Mesendoderm (in vitro differentiated cells): Measurements from ENCODE around the gene SMIM32.

Experiments used
- DNase-seq: peaks from one replicate; pipeline ENCODE4 v3.0.0; 2013
- H2AK5ac ChIP-seq: 2 replicates; pipeline ENCODE4 v1.6.1; 2013; ENCODE audit warnings: low read length, inconsistent platforms
- H2BK120ac ChIP-seq: 2 replicates; pipeline ENCODE4 v1.6.1; 2013; ENCODE audit warnings: low read depth, mild to moderate bottlenecking, low read length, moderate library complexity, mixed read lengths
- H2BK15ac ChIP-seq: replicated peaks from 2 replicates; pipeline ENCODE4 v1.6.1; 2013; ENCODE audit warnings: low read depth, mild to moderate bottlenecking, moderate library complexity
- H2BK5ac ChIP-seq: 2 replicates; pipeline ENCODE4 v1.6.1; 2013; ENCODE audit warnings: low read length, inconsistent platforms
- H3K18ac ChIP-seq: 2 replicates; pipeline ENCODE4 v1.6.1; 2013; ENCODE audit warnings: mild to moderate bottlenecking, low read length, mixed read lengths
- H3K23ac ChIP-seq: one replicate; pipeline ENCODE4 v1.6.1; 2013; ENCODE audit warnings: low read length
- H3K27ac ChIP-seq: 2 replicates; pipeline ENCODE4 v1.5.1; 2013; ENCODE audit warnings: low read depth, mild to moderate bottlenecking, inconsistent platforms, low read length, moderate library complexity
- H3K27me3 ChIP-seq: 2 replicates; pipeline ENCODE4 v1.6.1; 2013; ENCODE audit warnings: low read length, control low read depth, mild to moderate bottlenecking, inconsistent platforms; ENCODE audit not compliant: insufficient read depth, poor library complexity
- H3K36me3 ChIP-seq: 2 replicates; pipeline ENCODE4 v1.6.1; 2013; ENCODE audit warnings: low read length, inconsistent platforms; ENCODE audit not compliant: control insufficient read depth, insufficient read depth
- H3K4ac ChIP-seq: one replicate; pipeline ENCODE4 v1.6.1; 2013; ENCODE audit warnings: low read depth, mild to moderate bottlenecking, low read length, moderate library complexity
- H3K4me1 ChIP-seq: 2 replicates; pipeline ENCODE4 v1.6.1; 2013; ENCODE audit warnings: low read depth, low read length, inconsistent platforms; ENCODE audit not compliant: control insufficient read depth
- H3K4me2 ChIP-seq: 2 replicates; pipeline ENCODE4 v1.6.1; 2013; ENCODE audit warnings: low read length
- H3K4me3 ChIP-seq: 2 replicates; pipeline ENCODE4 v1.5.1; 2013; ENCODE audit warnings: mild to moderate bottlenecking, low read length
- H3K56ac ChIP-seq: one replicate; pipeline ENCODE4 v1.6.1; 2013; ENCODE audit warnings: low read length
- H3K79me1 ChIP-seq: 2 replicates; pipeline ENCODE4 v1.6.1; 2013; ENCODE audit warnings: low read length, inconsistent platforms
- H3K79me2 ChIP-seq: 2 replicates; pipeline ENCODE4 v1.6.1; 2013; ENCODE audit warnings: mild to moderate bottlenecking, low read length; ENCODE audit not compliant: control insufficient read depth, insufficient read depth
- H3K9ac ChIP-seq: 2 replicates; pipeline ENCODE4 v1.6.1; 2013; ENCODE audit warnings: low read length, inconsistent platforms
- H4K5ac ChIP-seq: one replicate; pipeline ENCODE4 v1.6.1; 2013; ENCODE audit warnings: low read length
- H4K8ac ChIP-seq: one replicate; pipeline ENCODE4 v1.6.1; 2013; ENCODE audit warnings: low read depth, mild to moderate bottlenecking, control low read depth, low read length, moderate library complexity
- WGBS: extraction: QIAGEN DNeasy Blood & Tissue Kit; methylation state at CpG from one replicate; pipeline ENCODE4 v1.1.7; 2013; ENCODE audit warnings: low lambda C conversion rate, missing lambda C conversion rate; ENCODE audit not compliant: insufficient coverage; ENCODE audit errors: extremely low coverage; 5-methylcytosine and 5-hydroxymethylcytosine counted together

The SMIM32 gene

GRCh38 chr5:136174021-136174659 is 18.8 kb downstream of the SMIM32 start:
- peaks cover 2% of the 10 kb centered on the region for H3K79me1 ChIP-seq
- DNase-seq, result peak; percentile 68
- no peak overlapping the region for H4K8ac ChIP-seq
- no peak overlapping the region for H3K9ac ChIP-seq
- H2BK5ac ChIP-seq, result no peak overlapping the region
- H3K36me3 ChIP-seq, result peaks cover 3% of the 10 kb centered on the region
- H3K4me3 ChIP-seq, result no peak overlapping the region
- H3K79me2 ChIP-seq, result no peaks in the 10 kb centered on the region
- H2BK120ac ChIP-seq, result no peak overlapping the region
- H4K5ac ChIP-seq, result no peak overlapping the region
- no peak overlapping the region for H3K4ac ChIP-seq
- H2BK15ac ChIP-seq, result no peak overlapping the region
- WGBS, result no CpG with 5 or more reads among the region's 2 CpGs
- H3K27me3 ChIP-seq, result no peaks in the 10 kb centered on the region
- no peak overlapping the region for H3K27ac ChIP-seq
- H3K4me2 ChIP-seq, result no peak overlapping the region
- no peak overlapping the region for H3K23ac ChIP-seq
- H3K4me1 ChIP-seq, result no peaks in the 10 kb centered on the region
- no peak overlapping the region for H3K56ac ChIP-seq
- H2AK5ac ChIP-seq, result no peak overlapping the region
- H3K18ac ChIP-seq, result no peak overlapping the region

GRCh38 chr5:136169218-136169617 is 23.7 kb downstream of the SMIM32 start:
- Histone ChIP-seq H3K27me3 (no peaks in the 10 kb centered on the region), H2BK15ac (no peak overlapping the region), H2BK5ac (no peak overlapping the region), H3K4me1 (no peaks in the 10 kb centered on the region), H3K4ac (no peak overlapping the region), H3K79me2 (no peaks in the 10 kb centered on the region), H3K23ac (no peak overlapping the region), H3K56ac (no peak overlapping the region), H3K79me1 (peaks cover under 1% of the 10 kb centered on the region), H2BK120ac (no peak overlapping the region), H3K9ac (no peak overlapping the region), H4K8ac (no peak overlapping the region), H2AK5ac (no peak overlapping the region), H3K18ac (no peak overlapping the region), H4K5ac (no peak overlapping the region), H3K4me3 (no peak overlapping the region), H3K36me3 (peaks cover under 1% of the 10 kb centered on the region), H3K4me2 (no peak overlapping the region), H3K27ac (no peak overlapping the region)
- no peak for DNase-seq
- no CpG with 5 or more reads among the region's 3 CpGs for WGBS

GRCh38 chr5:136166909-136167308 is 26.1 kb downstream of the SMIM32 start:
- Histone ChIP-seq H2BK15ac (no peak overlapping the region), H3K56ac (no peak overlapping the region), H3K9ac (no peak overlapping the region), H3K79me1 (no peaks in the 10 kb centered on the region), H3K4me3 (no peak overlapping the region), H3K36me3 (no peaks in the 10 kb centered on the region), H3K27ac (no peak overlapping the region), H3K27me3 (no peaks in the 10 kb centered on the region), H2BK5ac (no peak overlapping the region), H4K8ac (no peak overlapping the region), H2AK5ac (no peak overlapping the region), H3K79me2 (no peaks in the 10 kb centered on the region), H2BK120ac (no peak overlapping the region), H3K4me2 (no peak overlapping the region), H4K5ac (no peak overlapping the region), H3K18ac (no peak overlapping the region), H3K23ac (no peak overlapping the region), H3K4me1 (no peaks in the 10 kb centered on the region), H3K4ac (no peak overlapping the region)
- DNase-seq, result no peak
- no CpG with 5 or more reads among the region's 4 CpGs for WGBS

- Histone ChIP-seq H3K27ac (no peak overlapping the region), H2AK5ac (no peak overlapping the region), H3K23ac (no peak overlapping the region), H3K27me3 (no peaks in the 10 kb centered on the region), H3K56ac (no peak overlapping the region), H3K4ac (no peak overlapping the region), H2BK15ac (no peak overlapping the region), H3K4me3 (no peak overlapping the region), H3K36me3 (peaks cover 2% of the 10 kb centered on the region), H3K79me1 (peaks cover 4% of the 10 kb centered on the region), H3K9ac (no peak overlapping the region), H4K8ac (no peak overlapping the region), H3K18ac (no peak overlapping the region), H3K4me2 (no peak overlapping the region), H3K4me1 (no peaks in the 10 kb centered on the region), H2BK5ac (no peak overlapping the region), H3K79me2 (peaks cover 4% of the 10 kb centered on the region), H4K5ac (no peak overlapping the region), H2BK120ac (no peak overlapping the region)
- no peak for DNase-seq
- no CpG with 5 or more reads among the region's 1 CpG for WGBS
Measured at GRCh38 chr5:136164226-136164625, 28.7 kb downstream of the SMIM32 start.

- WGBS, result no CpG with 5 or more reads among the region's 4 CpGs
- H3K4ac ChIP-seq, result no peak overlapping the region
- peaks cover 2% of the 10 kb centered on the region for H3K36me3 ChIP-seq
- peaks cover 6% of the 10 kb centered on the region for H3K79me1 ChIP-seq
- H4K8ac ChIP-seq, result no peak overlapping the region
- no peaks in the 10 kb centered on the region for H3K4me1 ChIP-seq
- H3K4me3 ChIP-seq, result no peak overlapping the region
- no peak overlapping the region for H3K23ac ChIP-seq
- peaks cover 6% of the 10 kb centered on the region for H3K79me2 ChIP-seq
- no peak overlapping the region for H2BK15ac ChIP-seq
- no peak overlapping the region for H3K27ac ChIP-seq
- H2BK5ac ChIP-seq, result no peak overlapping the region
- H4K5ac ChIP-seq, result no peak overlapping the region
- no peak for DNase-seq
- H3K18ac ChIP-seq, result no peak overlapping the region
- no peaks in the 10 kb centered on the region for H3K27me3 ChIP-seq
- H3K9ac ChIP-seq, result no peak overlapping the region
- H2AK5ac ChIP-seq, result no peak overlapping the region
- no peak overlapping the region for H2BK120ac ChIP-seq
- no peak overlapping the region for H3K4me2 ChIP-seq
- no peak overlapping the region for H3K56ac ChIP-seq
Measured at GRCh38 chr5:136162008-136162407, 31.0 kb downstream of the SMIM32 start.

GRCh38 chr5:136159457-136159856 is 33.5 kb downstream of the SMIM32 start:
- H3K27me3 ChIP-seq, result no peaks in the 10 kb centered on the region
- no peak overlapping the region for H2AK5ac ChIP-seq
- no peak overlapping the region for H3K27ac ChIP-seq
- H3K79me1 ChIP-seq, result peaks cover 12% of the 10 kb centered on the region
- no peak overlapping the region for H3K23ac ChIP-seq
- no peak overlapping the region for H3K9ac ChIP-seq
- no peak overlapping the region for H3K4me3 ChIP-seq
- H3K36me3 ChIP-seq, result peaks cover 4% of the 10 kb centered on the region
- H3K4ac ChIP-seq, result no peak overlapping the region
- H2BK5ac ChIP-seq, result no peak overlapping the region
- no peak overlapping the region for H3K18ac ChIP-seq
- H2BK15ac ChIP-seq, result no peak overlapping the region
- no peaks in the 10 kb centered on the region for H3K4me1 ChIP-seq
- no peak overlapping the region for H2BK120ac ChIP-seq
- H4K8ac ChIP-seq, result no peak overlapping the region
- peak; percentile 11 for DNase-seq
- no peak overlapping the region for H3K4me2 ChIP-seq
- WGBS, result no CpG with 5 or more reads among the region's 3 CpGs
- H4K5ac ChIP-seq, result no peak overlapping the region
- peaks cover 6% of the 10 kb centered on the region for H3K79me2 ChIP-seq
- H3K56ac ChIP-seq, result no peak overlapping the region
